Liver (tissue), 9 donors: Measurements from ENCODE around the gene DTD1. TPM values are rescaled to one million over a fixed set of nuclear protein-coding genes. Genes with fewer than 3 reads are reported as not detected.

Experiments
- DNase-seq: peaks from one replicate; pipeline ENCODE4 v3.0.0-alpha.2; 2017; ENCODE audit warnings: low spot score
- H3K27ac ChIP-seq, 2 donors: one replicate each; pipeline ENCODE4 v1.7.0; 2013; ENCODE audit warnings: inconsistent platforms in 2 of 2, low read length in 2 of 2, control low read depth in 1 of 2, low read depth in 1 of 2, mild to moderate bottlenecking in 1 of 2
- H3K27me3 ChIP-seq, 4 donors: one replicate each; pipeline versions ENCODE4 v1.6.1 to v1.7.0; 2013; ENCODE audit warnings: low read length in 3 of 4, inconsistent platforms in 1 of 4, mild to moderate bottlenecking in 1 of 4, moderate library complexity in 1 of 4; ENCODE audit not compliant: control insufficient read depth in 4 of 4, insufficient read depth in 4 of 4
- H3K36me3 ChIP-seq, 4 donors: one replicate each; pipeline versions ENCODE4 v1.6.1 to v1.7.0; 2013; ENCODE audit warnings: low read length in 3 of 4, mild to moderate bottlenecking in 3 of 4, low read depth in 1 of 4, moderate library complexity in 1 of 4; ENCODE audit not compliant: control insufficient read depth in 4 of 4, insufficient read depth in 3 of 4
- H3K4me1 ChIP-seq, 4 donors: one replicate each; pipeline versions ENCODE4 v1.6.1 to v1.7.0; 2013; ENCODE audit warnings: low read length in 3 of 4, mild to moderate bottlenecking in 3 of 4, moderate library complexity in 1 of 4; ENCODE audit not compliant: control insufficient read depth in 4 of 4, insufficient read depth in 4 of 4
- H3K4me3 ChIP-seq, 3 donors: one replicate each; pipeline versions ENCODE4 v1.6.1 to v1.7.0; 2013; ENCODE audit warnings: low read length in 3 of 3, control low read depth in 1 of 3, low read depth in 1 of 3, mild to moderate bottlenecking in 1 of 3
- H3K9ac ChIP-seq, 2 donors: one replicate each; pipeline ENCODE4 v1.7.0; 2013; ENCODE audit warnings: low read length in 2 of 2, mild to moderate bottlenecking in 2 of 2, moderate library complexity in 2 of 2, control low read depth in 1 of 2, low read depth in 1 of 2
- H3K9me3 ChIP-seq, 4 donors: one replicate each; pipeline versions ENCODE4 v1.6.1 to v1.7.0; 2013; ENCODE audit warnings: low read length in 3 of 4; ENCODE audit not compliant: control insufficient read depth in 4 of 4
- CTCF ChIP-seq: fragments of 150-350 bp; IDR thresholded peaks from 2 replicates; pipeline ENCODE4 v1.5.1; 2017; ENCODE audit warnings: improper control_type of control experiment, low read depth, low read length; ENCODE audit not compliant: missing input control
- EGR1 ChIP-seq, 2 donors: IDR thresholded peaks; 2 replicates each; pipeline ENCODE4 v1.6.1; 2016 to 2018; ENCODE audit warnings: antibody characterized with exemption in 2 of 2, low read depth in 2 of 2
- FOXA1 ChIP-seq: IDR thresholded peaks from 2 replicates; pipeline ENCODE4 v1.6.1; 2016; ENCODE audit warnings: antibody characterized with exemption
- FOXA2 ChIP-seq: IDR thresholded peaks from 2 replicates; pipeline ENCODE4 v1.6.1; 2016; ENCODE audit warnings: antibody characterized with exemption
- HNF4A ChIP-seq, 2 donors: conservative IDR thresholded peaks; 2 replicates each; pipeline ENCODE4 v1.6.1; 2016; ENCODE audit warnings: antibody characterized with exemption in 2 of 2, mild to moderate bottlenecking in 2 of 2
- HNF4G ChIP-seq: IDR thresholded peaks from 2 replicates; pipeline ENCODE4 v1.6.1; 2016; ENCODE audit warnings: antibody characterized with exemption
- JUND ChIP-seq, 2 donors: IDR thresholded peaks; 2 replicates each; pipeline ENCODE4 v1.6.1; 2016; ENCODE audit warnings: antibody characterized with exemption in 2 of 2
- NR2F2 ChIP-seq: IDR thresholded peaks from 2 replicates; pipeline ENCODE4 v1.6.1; 2016; ENCODE audit warnings: antibody characterized with exemption
- RAD21 ChIP-seq, 2 donors: IDR thresholded peaks; 2 replicates each; pipeline ENCODE4 v1.6.1; 2016; ENCODE audit warnings: antibody characterized with exemption in 2 of 2, mild to moderate bottlenecking in 2 of 2
- REST ChIP-seq: IDR thresholded peaks from 2 replicates; pipeline ENCODE4 v1.6.1; 2016; ENCODE audit warnings: antibody characterized with exemption, mild to moderate bottlenecking
- RXRA ChIP-seq, 2 donors: IDR thresholded peaks; 2 replicates each; pipeline ENCODE4 v1.6.1; 2017 to 2018; ENCODE audit warnings: antibody characterized with exemption in 2 of 2, mild to moderate bottlenecking in 1 of 2
- SP1 ChIP-seq: IDR thresholded peaks from 2 replicates; pipeline ENCODE4 v1.6.1; 2018; ENCODE audit warnings: antibody characterized with exemption, mild to moderate bottlenecking
- TAF1 ChIP-seq: conservative IDR thresholded peaks from 2 replicates; pipeline ENCODE4 v1.6.1; 2016; ENCODE audit warnings: antibody characterized with exemption, mild to moderate bottlenecking
- YY1 ChIP-seq: IDR thresholded peaks from 2 replicates; pipeline ENCODE4 v1.6.1; 2016; ENCODE audit warnings: antibody characterized with exemption, mild to moderate bottlenecking
- ZBTB33 ChIP-seq: IDR thresholded peaks from 2 replicates; pipeline ENCODE4 v1.6.1; 2016; ENCODE audit warnings: antibody characterized with exemption
- WGBS: extraction: QIAGEN DNeasy Blood & Tissue Kit; methylation state at CpG from one replicate; pipeline ENCODE4 v1.1.7; 2013; 5-methylcytosine and 5-hydroxymethylcytosine counted together
- polyA plus RNA-seq, 2 donors: library from polyadenylated mRNA; stranded (reverse) in 1 of 2; unstranded in 1 of 2; fragments of 200-250 nt in 1 of 2; fragments of >200 nt in 1 of 2; fragmentation: Nextera tagmentation in 1 of 2; extraction: Ambion mirVana in 1 of 2; gene quantifications; one replicate each; pipeline versions ENCODE4 v1.2.1 to v1.2.3, GENCODE V29; 2013 to 2015
- total RNA-seq, 2 donors: library from RNA; depleted of rRNA; stranded (reverse); fragments of >200 nt; gene quantifications; one replicate each; pipeline ENCODE4 v1.2.3, GENCODE V29; 2014
- TF ChIP-seq, protein P1 (sequence below): IDR thresholded peaks from 2 replicates; pipeline ENCODE4 v1.6.1; 2016; ENCODE audit warnings: antibody characterized with exemption
- TF ChIP-seq, protein P2 (sequence below): IDR thresholded peaks from 2 replicates; pipeline ENCODE4 v1.6.1; 2016; ENCODE audit warnings: antibody characterized with exemption
- donor health status: healthy.
- donor health status: healthy.
- donor health status: healthy.
- donor health status: healthy.
- donor health status: healthy.

DTD1 gene
- total and polyA plus RNA-seq, 4 donors, result 7.8 to 11.3 (median 10.1) TPM

DNA sequence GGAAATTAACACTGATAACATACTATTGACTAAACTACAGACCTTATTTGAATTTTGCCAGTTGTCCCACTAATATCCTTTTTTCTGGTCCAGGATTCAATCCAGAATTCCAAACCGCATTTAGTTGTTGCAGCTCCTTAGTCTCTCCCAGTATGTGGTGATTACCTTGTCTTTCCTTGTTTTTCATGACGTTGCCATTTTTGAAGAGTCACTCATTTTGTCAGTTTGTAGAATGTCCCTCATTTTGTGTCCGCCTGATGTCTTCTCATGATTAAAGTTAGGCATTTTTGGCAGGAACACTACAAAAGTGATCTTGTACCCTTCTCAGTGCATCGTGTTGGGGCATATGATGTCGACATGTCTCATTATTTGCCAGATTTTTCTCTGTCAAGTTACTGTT is 33.1 kb downstream of the DTD1 start:
- no peaks in the 10 kb centered on the region for H3K9me3 ChIP-seq
- H3K4me1 ChIP-seq, result no peaks in the 10 kb centered on the region
- no peak overlapping the region for H3K9ac ChIP-seq
- TF ChIP-seq NR2F2 (no peak), RXRA (IDR thresholded peaks at IDR 0.05) (no peak), FOXA2 (no peak), ZBTB33 (no peak), REST (no peak), EGR1 (IDR thresholded peaks at IDR 0.05; ENCODE audit: low read depth in 2 of 2) (no peak), HNF4A (conservative IDR thresholded peaks at IDR 0.05) (no peak), YY1 (no peak), RAD21 (IDR thresholded peaks at IDR 0.05) (no peak), CTCF (no peak), FOXA1 (no peak), JUND (IDR thresholded peaks at IDR 0.05) (no peak), TAF1 (no peak), SP1 (no peak), HNF4G (no peak)
- TF ChIP-seq, protein P1, sequence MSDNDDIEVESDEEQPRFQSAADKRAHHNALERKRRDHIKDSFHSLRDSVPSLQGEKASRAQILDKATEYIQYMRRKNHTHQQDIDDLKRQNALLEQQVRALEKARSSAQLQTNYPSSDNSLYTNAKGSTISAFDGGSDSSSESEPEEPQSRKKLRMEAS, result no peak
- TF ChIP-seq, protein P2, sequence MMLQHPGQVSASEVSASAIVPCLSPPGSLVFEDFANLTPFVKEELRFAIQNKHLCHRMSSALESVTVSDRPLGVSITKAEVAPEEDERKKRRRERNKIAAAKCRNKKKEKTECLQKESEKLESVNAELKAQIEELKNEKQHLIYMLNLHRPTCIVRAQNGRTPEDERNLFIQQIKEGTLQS, result no peak
- 91% methylated on average over 5 of the region's 5 CpGs for WGBS
- no peak overlapping the region for H3K4me3 ChIP-seq
- H3K27ac ChIP-seq, result no peak overlapping the region
- no peaks in the 10 kb centered on the region for H3K36me3 ChIP-seq
- no peak for DNase-seq
- H3K27me3 ChIP-seq, result no peaks in the 10 kb centered on the region
